Measurements from ENCODE around the gene PABPC4L. TPM values are rescaled to one million over a fixed set of nuclear protein-coding genes. Genes with fewer than 3 reads are reported as not detected.
"Not testable (repeated sequence)": the region's sequence is repeated elsewhere in the genome, so short reads cannot be mapped to it uniquely, and the experiment has no call there.

The PABPC4L gene
- under 1 TPM; 0.20 to 0.45 (median 0.45) TPM for polyA plus RNA-seq

DNA sequence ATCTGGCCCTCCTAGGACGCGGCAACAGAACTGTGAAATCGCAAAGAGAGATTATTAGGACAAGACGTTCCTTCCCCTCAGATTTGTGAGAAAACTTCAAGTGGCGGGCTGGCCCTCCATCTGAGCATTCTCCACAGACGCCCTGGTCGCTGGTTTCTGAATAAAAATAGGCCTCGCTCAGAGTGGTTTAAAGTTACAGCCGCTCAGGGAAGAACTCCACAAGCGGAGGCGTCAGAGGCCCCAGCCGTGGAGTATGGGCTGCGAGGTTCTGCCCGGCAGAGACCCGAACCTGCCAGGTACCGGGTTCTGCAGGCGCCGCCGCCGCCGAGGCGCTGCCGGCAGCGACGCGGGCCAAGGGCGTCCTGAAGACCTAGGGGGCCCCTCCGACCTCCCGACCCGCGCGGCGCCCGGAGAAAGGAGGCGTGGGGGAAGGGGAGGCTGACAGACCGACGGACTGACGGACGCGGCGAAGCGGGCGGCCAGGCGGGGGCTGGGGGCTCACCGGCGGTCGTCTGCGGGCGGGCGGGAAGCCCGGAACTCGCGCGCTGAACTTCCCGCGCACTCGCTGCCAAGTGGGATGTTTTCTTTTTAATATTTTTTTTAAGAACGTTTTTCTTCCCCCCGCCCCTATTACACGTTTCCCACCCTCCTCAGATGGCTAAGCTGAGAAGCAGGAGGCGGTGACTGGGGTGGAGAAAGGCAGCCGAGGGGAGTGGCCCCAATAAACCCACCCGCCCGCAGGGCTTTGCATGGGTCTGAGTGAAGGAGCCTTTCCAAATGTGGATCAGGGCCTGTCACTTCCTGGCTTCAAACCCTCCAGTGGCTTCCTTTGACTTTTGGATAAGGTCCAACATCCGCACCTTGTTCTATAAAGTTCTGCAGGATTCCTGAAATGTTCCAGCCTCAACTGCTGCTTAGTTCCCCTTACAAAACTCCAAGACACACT lies at the start of gene PABPC4L:
TSS of gene PABPC4L (minus strand) at position 574 of the 946 bp plus-strand sequence. CDS start 770 bp downstream, outside the sequence.
- no peak within 1 kb of the TSS for H3K27ac ChIP-seq (ENCODE audit: low read depth, low read length)
- 3 to 6% (median 6%) methylated on average over 59 to 65 of the region's 65 CpGs for WGBS, 3 donors

DNA sequence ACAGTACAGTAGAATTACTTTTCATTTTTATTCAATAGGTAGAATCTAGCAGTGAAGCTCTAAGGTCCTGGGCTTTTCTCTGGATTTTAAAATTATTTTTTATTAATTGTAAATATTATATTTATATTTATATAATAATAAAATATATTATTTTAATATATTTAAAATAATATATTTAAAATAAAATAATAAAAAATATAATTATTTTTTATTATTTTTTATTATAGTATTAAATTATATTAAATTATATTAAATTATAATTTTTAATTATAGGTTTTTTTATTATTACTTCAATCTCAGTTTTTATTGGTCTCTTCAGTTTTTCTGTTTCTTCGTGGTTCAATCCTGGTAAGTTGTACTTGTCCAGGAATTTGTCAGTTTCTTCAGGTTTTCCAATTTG lies 49.7 kb upstream of the PABPC4L start:
- H3K27ac ChIP-seq (ENCODE audit: low read depth, low read length): no peak overlapping the region
- 76 to 92% (median 86%) methylated on average over 1 of the region's 1 CpG for WGBS, 3 donors

DNA sequence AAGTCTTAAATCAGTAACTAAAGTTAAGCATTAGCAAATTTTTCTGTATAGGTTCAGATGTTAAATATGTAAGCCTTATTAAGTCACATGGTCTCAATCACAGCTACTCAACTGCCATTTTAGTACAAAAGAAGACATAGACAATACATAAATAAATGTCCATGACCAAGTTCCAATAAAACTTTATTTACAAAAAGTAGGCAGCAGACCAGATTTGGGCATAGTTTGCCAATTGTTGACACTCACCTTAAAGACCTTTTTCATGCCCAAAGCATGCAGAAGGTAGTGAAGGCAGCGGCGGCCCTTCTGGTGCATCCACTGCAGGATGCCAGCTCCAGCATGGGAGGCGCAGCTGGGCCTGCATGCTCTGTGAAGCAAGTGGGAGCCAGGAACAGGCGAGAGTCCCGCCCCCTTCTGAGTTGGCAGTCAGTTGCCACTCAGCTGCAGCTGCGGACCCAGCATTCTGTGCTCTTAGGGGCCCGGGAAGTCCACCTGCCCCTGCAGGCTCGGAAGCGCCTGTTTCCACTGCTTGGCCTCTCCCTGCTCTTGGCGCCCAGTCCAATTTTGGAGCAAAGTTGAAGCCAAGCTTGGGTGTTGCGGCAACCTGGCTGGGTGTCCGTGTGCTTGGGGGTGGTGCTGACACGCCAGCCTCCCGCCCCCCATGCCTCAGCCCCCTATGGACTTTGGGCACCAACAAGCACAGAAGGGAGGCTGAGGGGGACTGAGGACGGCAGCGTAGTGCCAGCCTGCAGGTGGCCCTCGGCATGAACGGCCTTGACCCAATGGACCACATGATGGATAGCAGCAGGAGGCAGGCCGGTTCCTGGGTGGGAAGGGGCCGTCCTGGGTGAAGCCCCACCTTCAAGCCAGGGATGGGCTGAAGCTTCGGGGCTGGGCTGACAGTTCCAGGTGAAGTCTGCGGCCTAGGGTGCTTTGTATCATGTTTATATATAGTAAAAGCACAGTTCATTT lies 42.4 kb upstream of the PABPC4L start:
- WGBS, 3 donors: 92 to 95% (median 93%) methylated on average over 22 of the region's 22 CpGs
- H3K27ac ChIP-seq (ENCODE audit: low read depth, low read length): no peak overlapping the region

DNA sequence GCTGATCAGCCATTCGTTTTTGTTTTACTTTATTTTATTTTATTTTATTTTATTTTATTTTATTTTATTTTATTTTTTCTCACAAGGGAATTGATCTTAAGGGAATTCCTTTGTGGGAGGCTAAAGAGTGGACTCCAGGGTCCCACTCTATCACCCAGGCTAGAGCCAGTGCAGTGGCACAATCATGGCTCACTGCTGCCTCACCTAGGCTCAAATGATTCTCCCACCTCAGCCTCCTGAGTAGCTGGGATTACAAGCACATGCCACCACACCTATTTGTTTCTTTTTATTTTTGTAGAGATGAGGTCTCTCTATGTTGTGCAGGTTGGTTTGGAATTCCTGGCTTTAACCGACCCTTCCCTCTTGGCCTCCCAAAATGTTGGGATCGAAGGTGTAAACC lies 17.5 kb upstream of the PABPC4L start:
- WGBS, 3 donors: 81 to 87% (median 83%) methylated on average over 3 of the region's 3 CpGs
- no peak overlapping the region for H3K27ac ChIP-seq (ENCODE audit: low read depth, low read length)

DNA sequence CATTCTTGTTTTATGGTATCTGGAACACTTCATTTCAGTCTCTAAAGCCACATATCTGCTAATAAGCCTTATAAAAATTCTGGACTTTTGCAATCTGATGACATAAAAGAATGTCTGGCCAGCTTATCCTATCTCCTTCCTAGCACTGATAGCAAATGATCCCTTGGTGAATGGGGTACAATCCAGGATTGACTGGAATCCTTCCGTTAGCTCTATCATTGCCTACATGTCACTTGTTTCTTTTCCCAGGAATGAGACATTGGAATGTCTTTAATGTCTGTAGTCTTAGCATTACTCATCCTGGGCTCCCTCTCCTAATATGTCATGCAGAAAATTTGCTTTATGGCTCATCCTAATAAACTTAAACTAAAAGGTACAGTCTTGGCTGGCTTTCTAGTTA lies 14.8 kb upstream of the PABPC4L start:
- H3K27ac ChIP-seq (ENCODE audit: low read depth, low read length): no peak overlapping the region
- 61 to 76% (median 71%) methylated on average over 1 of the region's 1 CpG for whole genome bisulfite sequencing, 3 donors

DNA sequence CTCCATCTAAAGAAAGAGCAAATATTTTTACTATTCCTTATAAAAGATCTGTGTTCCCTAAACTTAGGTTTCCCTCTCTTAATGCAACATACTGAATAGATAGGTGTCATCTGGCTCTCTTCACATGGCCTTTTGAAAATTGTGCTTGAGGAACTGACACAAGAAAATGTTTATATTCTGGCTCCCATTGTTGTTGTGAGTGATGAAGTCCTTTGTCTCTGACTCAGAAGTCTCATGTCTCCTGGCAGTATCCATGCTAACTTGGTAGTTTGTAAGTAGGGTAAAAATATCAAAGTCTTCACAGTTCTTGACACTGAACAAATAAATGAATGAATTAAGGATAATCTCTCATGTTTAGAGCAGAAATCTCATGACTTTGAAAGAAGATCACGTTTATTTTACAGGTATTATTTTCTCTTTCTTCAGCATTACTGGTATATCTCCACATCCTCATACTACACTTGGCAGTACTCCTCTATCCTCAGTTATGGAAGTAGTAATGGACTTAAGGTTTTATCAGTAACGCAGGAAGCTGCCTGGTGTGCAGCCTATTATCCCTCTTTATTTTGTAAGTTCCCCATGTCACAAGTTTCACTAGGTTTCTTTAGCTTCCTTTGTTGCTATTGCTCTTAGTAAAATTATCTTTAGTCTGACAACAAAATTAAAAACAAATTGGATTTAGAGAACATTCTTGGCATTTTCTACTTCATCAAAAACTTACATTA lies 14.2 kb upstream of the PABPC4L start:
- no peak overlapping the region for H3K27ac ChIP-seq (ENCODE audit: low read depth, low read length)
- 17 to 51% (median 48%) methylated on average over 2 of the region's 2 CpGs for WGBS, 3 donors

DNA sequence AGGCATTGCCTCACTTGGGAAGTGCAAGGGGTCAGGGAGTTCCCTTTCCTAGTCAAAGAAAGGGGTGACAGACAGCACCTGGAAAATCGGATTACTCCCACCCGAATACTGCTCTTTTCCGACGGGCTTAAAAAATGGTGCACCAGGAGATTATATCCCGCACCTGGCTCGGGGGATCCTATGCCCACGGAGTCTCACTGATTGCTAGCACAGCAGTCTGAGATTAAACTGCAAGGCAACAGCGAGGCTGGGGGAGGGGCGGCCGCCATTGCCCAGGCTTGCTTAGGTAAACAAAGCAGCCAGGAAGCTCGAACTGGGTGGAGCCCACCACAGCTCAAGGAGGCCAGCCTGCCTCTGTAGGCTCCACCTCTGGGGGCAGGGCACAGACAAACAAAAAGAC lies 6.4 kb upstream of the PABPC4L start:
- WGBS, 3 donors: 95 to 98% (median 97%) methylated on average over 10 to 11 of the region's 11 CpGs
- H3K27ac ChIP-seq (ENCODE audit: low read depth, low read length): not testable (repeated sequence)

DNA sequence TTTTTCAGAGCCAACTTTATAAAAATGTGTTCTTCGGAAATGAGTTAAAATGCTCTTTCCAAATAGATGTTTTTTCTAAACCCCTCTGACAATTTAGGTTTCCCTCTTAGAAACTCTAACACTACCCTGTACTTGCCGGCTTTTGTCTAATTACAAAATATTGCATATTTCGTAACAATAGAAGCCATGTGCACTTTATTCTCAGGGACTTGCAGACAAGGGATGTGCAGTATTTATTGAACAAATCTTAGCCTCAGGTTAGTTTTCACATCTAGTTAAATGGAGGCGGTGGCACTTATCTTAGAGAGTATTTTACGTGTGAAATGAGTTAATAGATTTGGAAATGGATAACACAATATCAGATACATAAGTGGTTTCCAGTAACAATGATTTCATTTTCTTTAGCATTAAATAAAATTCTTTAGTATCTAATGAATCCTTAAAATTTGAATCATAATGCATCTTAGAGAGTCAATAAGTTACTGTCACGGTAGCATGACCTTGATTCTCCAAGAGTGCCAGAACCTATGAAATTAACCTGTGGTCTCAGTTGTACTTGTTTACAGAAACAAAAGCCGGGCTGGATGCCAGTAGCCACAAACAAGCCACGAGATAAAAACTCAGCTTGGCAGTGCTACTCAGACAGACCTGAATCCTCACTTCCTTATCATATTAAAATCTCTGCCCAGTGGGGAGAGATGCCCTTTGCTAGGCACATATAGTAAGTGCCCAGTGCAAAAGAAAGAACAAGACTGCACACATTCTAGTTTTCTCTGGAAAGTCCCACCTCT lies 772 bp upstream of the PABPC4L start:
- no peak overlapping the region for H3K27ac ChIP-seq (ENCODE audit: low read depth, low read length)
- 37 to 48% (median 40%) methylated on average over 8 of the region's 8 CpGs for WGBS, 3 donors

DNA sequence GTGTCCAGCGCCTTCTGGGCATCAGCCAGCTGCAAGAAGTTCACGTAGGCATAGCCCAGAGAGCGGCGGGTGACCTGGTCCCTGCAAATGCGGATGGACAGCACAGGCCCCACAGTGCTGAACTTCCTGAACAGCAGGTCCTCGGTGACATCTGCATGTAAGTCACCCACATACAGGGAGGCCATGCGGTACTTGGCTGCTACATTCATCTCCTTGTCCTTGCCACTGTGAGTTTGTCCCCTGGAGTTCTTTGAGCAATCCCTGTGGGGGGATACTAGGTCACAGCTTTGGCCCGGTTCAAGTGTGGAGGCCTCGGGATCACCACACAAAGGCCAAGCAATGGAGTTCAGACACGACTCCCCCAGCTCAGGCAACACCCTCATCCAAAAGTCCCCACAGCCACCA lies 776 bp downstream of the PABPC4L start:
- WGBS, 3 donors: 68 to 80% (median 70%) methylated on average over 10 of the region's 10 CpGs
- H3K27ac ChIP-seq (ENCODE audit: low read depth, low read length): no peak overlapping the region

DNA sequence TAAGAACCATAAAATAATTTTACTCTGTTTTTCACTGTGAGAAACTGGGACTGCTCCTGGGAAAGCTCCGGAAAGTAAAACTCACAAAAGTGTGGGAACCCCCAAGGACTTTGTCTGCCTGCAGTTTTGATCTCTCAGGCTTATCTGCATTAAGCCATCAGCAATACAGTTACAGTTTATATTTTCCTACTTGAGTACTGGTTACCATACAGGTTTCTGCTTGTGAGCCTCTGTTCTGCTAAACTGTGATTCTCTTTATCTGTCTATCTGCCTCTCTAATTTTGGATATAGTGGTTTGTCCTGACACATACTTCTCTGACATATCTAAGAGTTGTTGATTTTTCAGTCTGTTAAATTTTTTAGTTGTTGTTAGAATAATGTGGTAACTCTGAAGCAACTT lies 11.6 kb downstream of the PABPC4L start:
- H3K27ac ChIP-seq (ENCODE audit: low read depth, low read length): no peak overlapping the region
- 0 to 63% (median 60%) methylated on average over 1 of the region's 1 CpG for WGBS, 3 donors

DNA sequence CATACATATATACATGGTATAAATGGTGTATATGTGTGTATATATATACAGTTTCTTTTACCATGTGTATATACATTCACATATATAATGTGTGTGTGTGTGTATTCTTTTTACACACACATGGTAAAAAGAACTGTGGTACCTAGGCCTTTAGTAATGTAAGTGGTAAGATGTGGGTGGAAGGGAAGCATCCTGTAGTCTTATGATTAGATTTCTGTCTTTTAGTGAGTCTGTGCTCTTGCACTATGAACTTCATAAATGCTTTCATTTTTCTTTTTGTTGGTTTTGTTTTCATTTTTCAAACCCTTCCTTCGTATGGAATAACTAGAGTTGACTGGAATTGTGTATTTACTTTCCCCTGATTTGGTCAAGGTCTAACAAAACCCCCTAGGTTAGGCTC lies 12.1 kb downstream of the PABPC4L start:
- H3K27ac ChIP-seq (ENCODE audit: low read depth, low read length): no peak overlapping the region
- 37 to 65% (median 64%) methylated on average over 1 of the region's 1 CpG for WGBS, 3 donors

DNA sequence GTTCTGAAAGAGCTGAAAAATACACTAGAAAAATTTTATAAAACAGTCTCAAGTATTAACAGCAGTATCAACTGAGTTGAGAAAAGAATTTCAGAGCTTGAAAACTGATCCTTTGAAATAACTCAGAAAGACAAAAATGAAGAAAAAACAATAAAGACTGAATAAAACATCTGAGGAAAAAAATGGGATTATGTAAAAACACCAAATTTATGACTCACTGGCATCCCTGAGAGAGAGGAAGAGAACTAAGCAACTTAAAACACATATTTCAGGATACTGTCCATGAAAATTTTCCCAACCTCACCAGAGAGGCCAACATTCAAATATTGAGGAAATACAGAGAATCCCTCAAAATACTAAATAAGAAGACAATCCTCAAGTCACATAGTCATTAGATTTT lies 22.9 kb downstream of the PABPC4L start:
- H3K27ac ChIP-seq (ENCODE audit: low read depth, low read length): no peak overlapping the region

DNA sequence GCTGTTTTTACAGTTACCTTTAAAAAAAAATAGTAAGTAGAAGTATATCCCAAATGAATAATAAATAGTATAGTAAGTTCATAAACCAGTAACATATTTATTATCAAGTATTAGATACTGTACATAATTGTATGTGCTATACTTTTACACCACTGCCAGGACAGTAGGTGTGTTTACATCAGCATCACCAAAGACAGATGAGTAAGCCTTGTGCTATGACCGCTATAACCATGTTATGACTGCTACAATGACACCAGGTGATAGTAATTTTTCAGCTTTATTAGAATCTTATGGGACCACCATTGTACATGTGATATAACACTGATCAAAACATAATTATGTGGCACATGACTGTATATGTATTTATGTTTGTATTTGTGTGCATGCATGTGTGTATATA lies 27.3 kb downstream of the PABPC4L start:
- WGBS, 3 donors: 87 to 93% (median 92%) methylated on average over 1 of the region's 1 CpG

DNA sequence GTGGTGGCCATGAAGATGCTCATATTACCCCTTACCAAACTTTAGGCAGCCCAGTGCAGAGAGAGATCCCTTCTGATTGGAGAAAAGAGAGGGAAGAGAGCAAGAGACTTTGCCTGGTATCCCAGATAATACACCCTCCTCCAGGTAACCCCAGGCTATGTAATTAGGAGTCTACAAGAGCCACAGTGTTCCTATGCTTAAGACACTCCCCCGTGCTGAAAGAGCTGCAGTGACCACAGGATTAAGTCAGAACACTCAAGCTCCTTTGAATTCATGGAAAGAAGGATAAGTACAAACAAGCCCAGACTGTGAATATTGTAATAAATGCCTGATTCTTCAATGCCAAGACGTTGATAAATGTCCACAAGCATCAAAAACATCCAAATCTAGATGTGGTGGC lies 41.4 kb downstream of the PABPC4L start:
- WGBS, 3 donors: 37 to 69% (median 63%) methylated on average over 2 of the region's 2 CpGs
- no peak overlapping the region for H3K27ac ChIP-seq (ENCODE audit: low read depth, low read length)

More for the DNA sequence above, 27.3 kb downstream of the PABPC4L start:
- no peak overlapping the region for H3K27ac ChIP-seq (ENCODE audit: low read depth, low read length)

DNA sequence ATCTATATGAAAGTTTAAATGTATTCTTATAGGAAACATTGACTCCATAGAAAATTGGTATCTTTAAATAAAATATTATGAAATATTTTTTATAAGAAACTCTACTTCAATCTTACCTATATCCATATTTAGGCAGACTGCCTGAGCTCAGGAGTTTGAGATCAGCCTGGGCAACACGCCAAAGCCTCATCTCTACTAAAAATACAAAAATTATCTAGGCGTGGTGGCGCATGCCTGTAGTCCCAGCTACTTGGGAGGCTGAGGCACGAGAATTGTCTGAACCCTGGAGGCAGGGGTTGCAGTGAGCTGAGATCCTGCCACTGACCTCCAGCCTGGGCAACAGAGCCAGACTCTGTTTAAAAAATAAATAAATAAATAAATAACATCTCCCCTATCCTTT lies 47.5 kb downstream of the PABPC4L start:
- no peak overlapping the region for H3K27ac ChIP-seq (ENCODE audit: low read depth, low read length)
- WGBS, 3 donors: 85 to 95% (median 91%) methylated on average over 4 of the region's 4 CpGs

DNA sequence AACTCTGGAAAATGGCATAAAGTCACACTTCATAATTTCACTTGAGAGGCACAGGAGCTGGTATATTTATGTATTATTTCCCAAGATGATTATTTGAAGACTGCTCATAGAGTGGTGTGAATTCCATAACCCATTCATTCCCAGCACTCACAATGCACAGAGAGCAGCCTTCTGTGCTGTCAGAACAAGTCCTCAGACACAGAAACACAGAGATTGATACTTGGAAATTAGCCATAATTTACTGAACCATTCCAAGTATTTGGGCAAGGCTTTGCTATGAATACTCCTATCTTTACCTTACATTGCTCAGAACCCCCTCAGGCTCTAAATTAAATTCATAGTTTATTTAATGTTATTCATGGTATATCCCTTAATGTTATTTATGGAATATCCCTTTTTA lies 53.6 kb downstream of the PABPC4L start:
- no peak overlapping the region for H3K27ac ChIP-seq (ENCODE audit: low read depth, low read length)

Data from adipose tissue (tissue), 3 donors.